Medulla oblongata (tissue), 1 donor: Measurements from ENCODE around the gene DDIAS.
"Not testable (repeated sequence)": the region's sequence is repeated elsewhere in the genome, so short reads cannot be mapped to it uniquely, and the experiment has no call there.

ENCODE experiments used
- DNase-seq: peaks from one replicate; pipeline ENCODE4 v3.0.0-alpha.2; 2015; ENCODE audit errors: extremely low spot score

Gene DDIAS

GRCh38 chr11:82889133-82890001, 12.2 kb upstream of the DDIAS start:
- peak; percentile 50 for DNase-seq

GRCh38 chr11:82890002-82890341, 11.6 kb upstream of the DDIAS start:
- no peak for DNase-seq

DNA sequence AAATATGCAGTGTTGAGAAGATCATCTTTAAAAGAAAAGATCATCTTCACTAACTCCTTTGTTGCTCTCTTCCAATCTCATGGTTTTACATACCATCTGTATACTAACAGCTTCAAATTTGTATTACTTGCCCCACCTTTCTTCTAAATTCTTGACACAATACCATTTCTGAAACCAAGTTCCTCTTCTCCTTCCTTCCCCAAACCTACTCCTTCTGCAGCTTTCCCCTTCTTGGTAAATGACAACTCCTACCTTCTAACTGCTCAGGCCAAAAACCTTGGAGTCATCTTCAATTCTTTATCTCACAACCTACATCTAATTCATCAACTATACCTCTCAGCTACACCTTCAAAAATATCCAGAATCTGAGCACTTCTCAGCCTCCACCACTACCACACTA, 10.6 kb upstream of the DDIAS start:
- no peak for DNase-seq

DNA sequence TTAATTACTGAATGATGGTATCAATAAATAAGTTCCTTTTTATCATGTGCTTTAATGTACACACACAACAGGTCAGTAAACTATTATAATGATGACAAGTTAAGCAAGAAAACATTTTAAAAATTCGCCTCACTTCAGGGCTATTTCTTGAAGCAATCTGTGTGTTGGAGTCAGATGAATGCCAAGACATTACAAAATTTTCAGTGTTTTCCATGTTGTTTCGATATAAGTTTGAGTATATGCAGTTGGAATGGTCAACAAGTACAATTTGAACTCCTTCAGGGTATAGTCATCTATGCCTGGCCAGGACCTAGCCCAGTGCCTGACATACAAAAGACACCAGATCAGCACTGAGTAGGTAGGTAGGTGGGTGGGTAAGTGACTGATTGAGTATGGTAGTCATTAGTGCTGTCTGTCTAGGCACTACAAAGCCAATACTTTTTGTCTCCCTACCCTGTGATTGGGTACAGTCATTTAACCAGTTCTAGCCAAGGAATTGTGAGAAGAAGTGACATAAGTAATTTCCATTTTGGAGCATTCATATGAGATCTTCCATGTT, 8.8 kb upstream of the DDIAS start:
- DNase-seq: no peak

GRCh38 chr11:82895437-82896091, 6.0 kb upstream of the DDIAS start:
- peak; percentile 42 for DNase-seq

DNA sequence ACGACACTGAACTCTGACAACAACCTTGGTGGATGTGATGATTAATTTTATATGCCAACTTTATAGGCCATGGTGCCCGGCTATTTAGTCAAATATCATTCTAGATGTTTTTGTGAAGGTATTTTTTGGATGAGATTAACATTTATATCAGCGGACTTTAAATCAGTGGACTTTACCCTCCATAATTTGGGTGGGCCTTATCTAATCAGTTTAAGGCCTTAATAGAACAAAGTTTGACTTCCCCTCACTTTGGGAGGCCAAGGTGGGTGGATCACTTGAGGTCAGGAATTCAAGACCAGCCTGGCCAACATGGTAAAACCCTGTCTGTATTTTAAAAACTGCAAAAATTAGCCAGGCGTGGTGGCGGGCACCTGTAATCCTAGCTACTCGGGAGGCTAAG, 5.4 kb upstream of the DDIAS start:
- no peak for DNase-seq

DNA sequence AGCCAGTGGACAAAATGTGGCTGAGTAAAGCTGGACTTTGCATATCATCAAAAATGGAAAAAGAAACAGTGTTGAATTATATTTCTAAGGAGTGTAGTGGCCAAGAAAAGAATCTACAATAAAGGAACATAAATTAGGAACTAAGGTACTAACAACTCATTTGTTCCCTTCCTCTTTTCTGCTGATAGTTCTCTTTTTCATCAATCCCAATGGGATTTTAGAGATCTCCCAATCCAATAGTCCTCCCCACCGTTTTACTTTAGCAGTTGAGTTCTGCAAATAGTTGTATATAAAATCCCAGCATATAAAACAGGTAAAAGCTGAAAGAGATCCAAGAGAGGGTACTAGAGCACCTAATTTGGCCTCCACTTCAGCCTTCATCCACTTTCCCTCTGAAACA, 3.3 kb upstream of the DDIAS start:
- peak; percentile 11 for DNase-seq

GRCh38 chr11:82899186-82899820, 2.2 kb upstream of the DDIAS start:
- peak; percentile 20 for DNase-seq

DNA sequence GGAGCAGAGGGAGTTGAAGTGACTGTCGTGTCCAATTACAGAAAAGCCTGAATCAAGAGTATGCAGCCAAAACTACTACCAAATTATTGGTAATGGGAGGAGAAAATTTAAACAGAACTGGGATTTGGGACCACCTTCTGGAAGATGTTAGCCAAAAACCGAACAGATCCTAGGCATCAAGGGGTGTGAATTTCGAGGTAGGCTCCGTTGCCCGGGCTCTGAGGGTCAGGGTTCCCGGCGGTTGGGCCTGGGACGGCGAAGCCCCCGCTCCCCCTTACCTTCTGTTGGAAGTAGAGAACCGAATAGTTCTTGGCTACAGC, 1.6 kb upstream of the DDIAS start:
- DNase-seq: no peak

GRCh38 chr11:82900277-82901164, 1.0 kb upstream of the DDIAS start, which contains the start of gene PRCP:
TSS of gene PRCP (minus strand) at chr11:82900430. CDS start at chr11:82900402, 28 bp downstream.
- peak; percentile 92 for DNase-seq

DNA sequence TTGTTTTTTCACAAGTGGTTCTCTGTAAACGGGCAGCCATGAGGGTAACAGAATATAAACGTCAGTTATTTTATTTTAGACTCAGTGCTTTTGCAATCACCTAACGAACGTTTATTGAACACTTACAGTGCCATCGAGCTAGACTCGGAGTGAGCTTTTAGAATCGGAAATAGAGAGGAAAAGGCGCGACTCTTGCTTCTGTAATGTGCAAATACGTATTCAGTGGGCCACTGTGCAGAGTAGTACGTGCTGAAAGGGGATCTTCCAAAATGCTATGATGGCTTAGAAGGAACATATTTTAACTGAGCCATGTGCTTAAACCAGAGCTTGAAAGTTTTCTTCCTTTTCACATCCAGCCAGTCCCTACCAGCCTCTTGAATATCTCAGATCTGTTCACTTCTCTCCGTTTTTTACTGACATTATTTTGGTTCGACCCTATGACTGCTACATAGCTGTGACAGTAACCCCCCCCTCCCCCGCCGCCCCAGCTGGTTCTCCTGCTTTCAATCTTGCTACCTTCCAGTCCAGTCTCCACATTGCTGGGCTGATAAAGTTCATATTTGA, 468 bp downstream of the DDIAS start:
- no peak for DNase-seq

GRCh38 chr11:82902880-82903279, 1.3 kb downstream of the DDIAS start:
- DNase-seq: no peak

- no peak for DNase-seq
Observed at GRCh38 chr11:82903843-82904586, 2.5 kb downstream of the DDIAS start.

DNA sequence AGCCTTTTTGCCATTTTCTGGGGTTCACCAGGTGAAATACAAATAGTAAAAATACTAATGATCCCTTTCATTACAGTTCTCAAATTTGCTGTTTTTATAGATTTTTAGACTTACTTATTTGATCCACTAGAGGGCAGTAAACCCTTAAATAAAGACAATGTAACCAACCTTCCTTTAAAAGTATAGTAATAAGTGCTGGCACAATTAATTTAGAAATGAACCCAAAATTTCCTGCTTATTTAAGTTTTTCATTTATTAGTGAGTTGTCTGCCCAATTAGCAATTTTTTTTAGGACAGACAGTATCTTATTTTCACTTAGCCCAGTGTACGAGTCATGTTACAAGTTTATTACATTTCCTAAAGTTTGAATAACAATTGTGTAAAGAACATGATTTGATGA, 4.7 kb downstream of the DDIAS start:
- DNase-seq: peak; percentile 53

DNA sequence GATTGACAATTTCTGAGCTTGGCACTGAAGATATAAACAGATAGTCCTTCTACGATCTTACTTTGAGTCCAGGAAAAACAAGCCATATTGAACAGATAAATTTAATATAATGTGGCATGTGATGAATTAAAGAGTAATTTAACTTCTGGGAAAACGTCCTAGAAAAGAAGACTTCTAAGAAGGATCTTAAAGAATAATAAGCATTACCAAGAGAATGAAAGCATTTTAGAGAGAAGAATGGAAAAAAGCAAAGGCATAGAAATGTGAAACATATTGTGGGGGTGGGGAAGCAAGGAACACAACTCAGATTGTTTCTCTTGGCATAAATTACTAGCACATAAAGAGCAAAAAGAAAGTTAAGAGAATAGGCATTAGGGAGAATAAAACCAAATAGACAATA, 5.4 kb downstream of the DDIAS start:
- DNase-seq: peak; percentile 10

GRCh38 chr11:82907371-82907770, 5.8 kb downstream of the DDIAS start:
- DNase-seq: no peak

GRCh38 chr11:82908311-82908710, 6.8 kb downstream of the DDIAS start:
- no peak for DNase-seq

GRCh38 chr11:82909015-82909640, 7.6 kb downstream of the DDIAS start:
- no peak for DNase-seq

GRCh38 chr11:82919786-82920185, 18.2 kb downstream of the DDIAS start:
- not testable (repeated sequence) for DNase-seq

DNA sequence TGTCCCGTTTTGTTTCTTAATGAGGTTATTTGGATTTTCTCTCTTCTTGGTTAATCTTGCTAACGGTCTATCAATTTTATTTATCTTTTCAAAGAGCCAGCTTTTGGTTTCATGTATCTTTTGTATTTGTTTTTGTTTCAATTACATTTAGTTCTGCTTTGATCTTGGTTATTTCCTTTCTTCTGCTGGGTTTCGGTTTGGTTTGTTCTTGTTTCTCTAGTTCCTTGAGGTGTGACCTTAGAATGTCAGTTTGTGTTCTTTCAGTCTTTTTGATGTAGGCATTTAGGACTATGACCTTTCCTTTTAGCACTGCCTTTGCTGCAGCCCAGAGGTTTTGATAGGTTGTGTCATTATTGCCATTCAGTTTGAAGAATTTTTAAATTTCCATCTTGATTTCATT, 18.7 kb downstream of the DDIAS start:
- not testable (repeated sequence) for DNase-seq
